Activated naive CD4-positive, alpha-beta T cell (primary cell): Measurements from ENCODE around the gene COPZ1.
"Not testable (repeated sequence)": the region's sequence is repeated elsewhere in the genome, so short reads cannot be mapped to it uniquely, and the experiment has no call there.

Experiments used
- DNase-seq, 4 experiments: peaks; one replicate each; lab custom pipeline; 2025; lab: John Stamatoyannopoulos, UW

COPZ1 gene

DNA sequence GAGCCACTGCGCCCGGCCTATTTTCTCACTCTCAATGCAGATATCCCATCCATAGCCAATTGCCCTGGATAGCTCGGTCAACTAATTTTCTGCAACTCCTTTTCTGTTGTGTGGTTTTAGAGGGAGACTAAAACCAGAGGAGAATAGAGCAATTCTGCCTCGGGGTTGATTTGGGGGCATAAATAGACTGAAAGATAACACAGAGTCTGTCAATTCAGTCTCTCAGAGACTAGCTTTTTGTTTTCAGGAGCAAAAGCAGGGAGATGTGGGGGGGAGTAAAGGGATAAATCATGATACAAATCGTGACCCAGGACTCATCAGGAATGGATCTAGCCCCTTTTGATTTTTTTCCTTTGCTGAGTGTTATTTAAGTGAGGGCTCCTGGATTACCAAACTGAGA, 6.5 kb downstream of the COPZ1 start:
- no peak for DNase-seq

GRCh38 chr12:54333420-54334034, 8.6 kb downstream of the COPZ1 start:
- no peak for DNase-seq

GRCh38 chr12:54337280-54337842, 12.4 kb downstream of the COPZ1 start:
- DNase-seq: no peak

DNA sequence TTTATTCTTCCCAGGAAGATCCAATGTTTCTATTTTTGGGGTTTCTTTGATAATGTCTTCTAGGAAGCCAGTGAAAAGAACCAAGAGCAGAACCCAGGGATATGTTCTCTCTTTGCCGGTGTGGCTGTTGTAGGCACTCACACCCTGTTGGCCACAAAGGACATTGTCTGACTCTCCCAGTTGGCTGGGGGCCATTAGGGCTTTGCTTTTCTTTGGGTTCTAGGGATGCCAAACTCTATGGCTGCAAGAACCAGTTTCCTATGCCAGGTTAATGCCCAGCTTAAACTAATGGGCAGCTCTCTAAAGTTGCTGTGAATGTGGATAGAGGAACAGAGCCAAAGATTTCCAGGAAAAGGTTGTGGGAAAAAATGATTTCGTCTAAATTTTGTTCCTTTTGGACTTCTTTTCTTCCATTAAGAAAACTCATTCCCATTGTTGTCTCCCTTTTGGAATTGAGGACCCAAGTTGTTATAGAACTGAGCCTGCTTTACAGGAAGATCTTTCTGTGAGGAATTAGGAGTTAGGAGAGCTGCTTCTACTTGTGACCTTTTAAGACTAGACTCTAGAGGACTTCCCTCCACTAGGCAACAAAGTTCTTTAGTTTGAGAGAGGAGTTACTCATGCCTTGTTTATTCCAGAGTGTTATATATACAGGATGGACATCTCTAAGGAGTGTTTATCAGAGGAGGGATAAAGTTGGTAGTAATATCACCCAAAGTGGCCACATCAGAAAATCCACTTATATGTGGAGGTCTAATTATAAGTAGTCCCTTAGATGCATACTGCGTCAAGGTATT, 13.1 kb downstream of the COPZ1 start:
- no peak for DNase-seq

DNA sequence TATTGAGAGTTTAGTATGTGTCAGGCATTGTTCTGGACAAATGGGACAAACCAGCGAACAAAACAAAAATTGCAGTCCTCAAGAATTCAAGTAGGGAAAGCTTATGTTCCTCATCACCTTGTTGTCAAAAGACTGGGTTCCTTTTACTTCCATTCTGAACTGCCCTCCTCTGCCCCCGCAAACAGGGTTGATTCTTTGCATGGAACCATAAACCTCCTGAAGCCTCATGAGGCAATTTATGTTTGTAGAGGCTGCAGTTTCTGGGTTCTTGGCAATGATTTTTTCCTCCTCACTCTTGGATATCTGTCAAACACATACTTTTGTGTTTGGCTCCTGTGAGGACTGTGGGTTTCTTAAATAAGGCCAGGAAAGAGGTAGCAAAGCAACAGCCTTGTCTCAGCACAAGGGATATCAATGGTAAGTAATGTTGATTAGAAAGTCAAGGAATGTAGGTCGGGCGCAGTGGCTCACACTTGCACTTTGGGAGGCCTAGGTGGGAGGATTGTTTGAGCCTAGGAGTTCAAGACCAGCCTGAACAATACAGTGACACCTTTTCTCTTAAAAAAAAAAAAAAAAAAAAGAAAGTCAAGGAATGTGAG, 13.9 kb downstream of the COPZ1 start:
- no peak for DNase-seq

- DNase-seq: no peak
Measured at GRCh38 chr12:54340846-54341245, 15.9 kb downstream of the COPZ1 start.

DNA sequence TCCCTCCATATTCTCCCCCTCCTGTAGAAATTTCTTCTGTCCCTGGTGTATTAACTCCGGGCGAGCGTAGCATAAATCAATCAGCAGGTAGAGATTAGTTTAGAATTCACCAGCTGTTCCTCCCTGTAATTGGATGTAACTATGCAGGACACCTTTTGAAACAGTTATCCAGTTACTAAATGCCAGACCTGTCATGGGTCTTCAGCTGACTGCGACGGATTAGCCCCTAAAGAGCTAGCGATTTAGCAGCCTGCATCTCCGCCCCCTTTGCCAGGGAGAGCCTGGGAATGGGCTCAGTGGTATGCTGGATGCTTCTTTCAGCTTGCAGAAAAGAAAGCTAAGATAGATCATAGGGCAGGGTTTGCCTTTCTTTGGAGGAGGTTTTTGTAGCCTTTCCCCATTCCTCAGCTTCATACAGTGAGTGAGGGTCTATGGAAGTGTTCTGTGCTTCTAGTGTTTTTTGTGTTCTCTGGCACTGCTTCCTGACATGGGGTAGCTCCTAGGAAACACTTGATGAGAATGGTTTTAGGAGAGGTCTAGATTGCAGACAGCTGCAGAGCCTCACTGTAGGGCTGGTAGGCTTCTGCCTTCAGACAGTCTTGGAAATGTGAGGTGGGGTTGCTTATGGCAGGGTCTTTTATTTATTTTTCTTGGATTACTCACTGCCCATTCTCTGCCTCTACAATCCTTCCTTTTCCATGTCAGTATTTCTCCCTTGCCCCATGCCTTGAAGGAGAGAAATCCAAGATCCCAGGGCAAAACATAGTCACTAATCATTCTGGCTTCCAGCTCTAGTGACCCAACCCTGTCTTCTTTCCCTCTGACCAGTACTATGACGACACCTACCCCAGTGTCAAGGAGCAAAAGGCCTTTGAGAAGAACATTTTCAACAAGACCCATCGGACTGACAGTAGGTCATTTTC, 16.7 kb downstream of the COPZ1 start:
- DNase-seq: no peak

DNA sequence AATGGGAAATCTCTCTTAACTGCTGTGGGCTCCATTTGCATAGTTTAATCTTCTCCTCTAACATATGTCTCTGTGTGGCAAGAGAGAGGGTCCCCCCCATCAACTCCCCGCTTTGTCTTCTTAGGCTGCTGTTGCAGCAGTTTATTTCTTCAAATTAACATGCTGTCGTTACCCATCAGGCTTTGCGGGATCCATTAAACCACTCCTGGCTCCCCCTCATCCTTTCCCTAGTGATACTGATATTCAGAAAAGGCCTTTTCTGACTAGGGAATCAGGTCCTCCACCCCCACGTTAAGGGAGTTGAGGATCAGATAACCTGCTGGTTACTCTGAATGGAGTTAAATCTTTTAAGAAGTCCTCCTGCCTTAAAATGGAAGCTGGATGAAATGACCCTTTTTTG, 24.1 kb downstream of the COPZ1 start:
- no peak for DNase-seq

DNA sequence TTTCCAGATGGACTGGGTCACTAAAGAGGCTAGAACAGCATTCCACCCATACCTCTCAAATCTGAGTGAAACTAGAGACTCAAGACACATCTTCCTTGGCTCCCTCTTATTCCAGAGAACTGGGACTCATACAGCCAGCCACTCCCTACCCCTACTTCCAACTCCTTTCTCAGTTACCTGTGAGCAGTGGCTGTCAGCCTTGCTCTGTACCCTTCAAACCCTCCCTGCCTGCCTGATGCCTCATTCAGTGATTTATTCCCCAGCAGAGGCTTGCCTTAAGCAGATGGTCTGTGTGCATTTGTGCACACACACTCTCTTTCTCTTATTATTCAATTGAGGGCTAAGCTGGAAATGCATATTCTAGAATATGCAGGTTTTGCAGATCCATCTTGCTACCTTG, 24.7 kb downstream of the COPZ1 start:
- no peak for DNase-seq

- no peak for DNase-seq
Measured at GRCh38 chr12:54350743-54351142, 25.8 kb downstream of the COPZ1 start.

DNA sequence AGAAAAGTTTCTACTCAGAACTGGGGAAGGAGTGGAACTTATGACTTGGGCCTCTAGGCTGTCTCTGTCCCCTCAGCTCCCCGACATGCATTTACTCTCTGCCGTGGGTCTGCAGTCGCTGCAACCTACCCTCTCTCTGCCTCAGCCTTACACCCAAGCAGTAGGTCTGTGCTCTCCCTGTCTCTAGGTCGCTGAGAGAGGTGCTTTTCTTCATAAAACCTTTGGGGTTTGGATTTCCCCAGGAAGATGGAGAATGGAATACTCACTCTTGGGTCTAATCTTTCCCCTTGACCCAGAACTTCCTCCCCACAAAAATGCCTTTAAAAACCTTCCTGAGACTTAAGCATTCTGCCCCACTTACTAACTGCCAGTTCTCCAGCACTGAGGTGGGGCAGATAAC, 26.4 kb downstream of the COPZ1 start:
- no peak for DNase-seq

GRCh38 chr12:54352022-54352531, 27.1 kb downstream of the COPZ1 start:
- DNase-seq: peak in 1 of 4 experiments; percentile 12

DNA sequence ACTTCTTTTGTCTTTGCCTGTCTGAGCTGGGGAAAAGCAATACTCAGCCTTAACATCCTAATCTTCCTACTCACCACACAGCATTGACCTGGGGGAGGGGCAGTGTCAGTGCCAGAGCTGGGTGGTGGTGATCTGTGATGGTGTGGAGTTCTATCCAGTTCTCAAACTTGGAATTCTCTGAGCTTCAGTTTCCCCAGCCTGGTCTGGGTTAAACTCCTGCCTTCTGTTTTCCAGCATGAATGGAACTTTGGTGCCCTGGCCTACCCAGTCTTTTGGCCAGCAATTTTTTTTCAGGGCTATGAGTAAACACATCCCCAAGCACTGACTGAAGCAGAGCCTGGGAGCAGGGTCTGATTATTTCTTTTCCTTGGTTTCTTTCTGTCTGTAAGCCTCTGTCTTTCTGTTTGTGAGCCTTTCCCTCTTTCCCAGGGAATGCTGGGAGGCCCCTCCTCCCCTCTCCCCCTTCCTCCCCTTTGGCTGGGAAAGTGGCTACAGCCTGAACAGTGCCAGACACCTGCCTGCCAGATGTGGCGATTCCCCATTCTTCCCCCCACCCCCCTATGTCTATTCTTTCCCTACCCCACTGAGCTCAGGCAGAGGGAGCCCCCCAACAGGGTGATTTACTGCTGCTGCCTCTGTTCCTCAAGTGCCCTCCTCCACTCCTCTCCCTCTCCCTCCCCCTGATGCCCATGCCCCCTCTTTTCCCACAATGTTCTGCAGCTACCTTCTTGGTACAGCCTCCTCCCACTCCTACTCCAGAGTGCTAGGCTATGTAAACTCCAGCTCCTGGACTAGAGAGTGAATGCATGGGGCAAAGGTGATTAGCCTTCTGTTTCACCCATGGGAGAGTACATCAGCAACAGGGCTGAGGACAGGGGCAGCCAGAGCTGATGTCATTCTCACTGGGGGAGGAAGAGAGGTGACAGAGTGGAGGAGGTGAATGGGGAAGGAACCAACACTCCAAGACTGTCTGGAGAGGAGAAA, 28.3 kb downstream of the COPZ1 start:
- no peak for DNase-seq

- not testable (repeated sequence) for DNase-seq
Measured at GRCh38 chr12:54354271-54354670, 29.3 kb downstream of the COPZ1 start.

DNA sequence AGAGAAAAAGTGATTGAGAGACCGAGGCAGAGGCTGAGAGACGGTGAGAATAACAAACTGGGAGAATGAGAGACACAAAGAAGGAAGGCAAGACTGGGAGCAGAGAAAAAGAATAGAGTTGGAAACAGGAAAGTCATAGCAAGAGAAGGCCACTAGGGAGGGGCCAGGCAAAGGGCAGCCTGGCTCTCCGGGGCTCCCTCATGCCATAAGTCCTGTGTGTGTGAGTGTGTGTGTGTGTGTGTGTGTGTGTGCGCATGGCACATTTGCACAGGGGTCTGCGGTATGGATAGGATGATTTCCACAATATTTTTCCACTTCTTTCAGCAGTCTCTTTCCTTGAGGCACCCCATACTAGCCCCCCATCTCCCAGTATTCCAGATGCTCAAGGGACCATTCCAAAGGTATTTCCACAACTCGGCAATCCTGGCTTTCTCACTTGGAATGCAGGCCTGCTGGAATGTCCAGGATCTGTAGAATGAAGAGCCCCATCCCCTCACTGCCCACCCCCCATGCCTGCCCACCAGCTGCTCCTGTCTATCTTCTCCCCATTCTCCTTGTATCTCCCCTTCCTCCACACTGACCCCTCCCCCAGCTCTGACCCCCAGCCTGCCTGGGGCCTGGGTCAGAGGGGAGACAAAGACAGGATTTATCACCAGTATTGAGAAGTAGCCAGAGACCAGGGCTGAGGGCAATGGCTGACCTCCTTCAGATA, 30.3 kb downstream of the COPZ1 start:
- DNase-seq: no peak

GRCh38 chr12:54356228-54356627, 31.3 kb downstream of the COPZ1 start:
- DNase-seq: no peak

- DNase-seq: no peak
Measured at GRCh38 chr12:54356951-54357356, 32.0 kb downstream of the COPZ1 start.

- DNase-seq: no peak
Measured at GRCh38 chr12:54357506-54358190, 32.7 kb downstream of the COPZ1 start.
